HepG2 (cell line): Measurements from ENCODE around the gene ARID1A. TPM values are rescaled to one million over a fixed set of nuclear protein-coding genes. Genes with fewer than 3 reads are reported as not detected.

Experiments used
- AGO1 ChIP-seq: fragments of 200-400 bp; formaldehyde crosslinking; IDR thresholded peaks from 2 replicates; pipeline ENCODE4 v1.6.1; 2017; ENCODE audit warnings: mild to moderate bottlenecking, low read depth, low read length, moderate library complexity; ENCODE audit not compliant: poor library complexity, severe bottlenecking
- AGO2 ChIP-seq: fragments of 200-400 bp; formaldehyde crosslinking; optimal IDR thresholded peaks from 2 replicates; pipeline ENCODE3; 2017; ENCODE audit warnings: mild to moderate bottlenecking, low read depth, low read length, moderate library complexity
- MYC ChIP-seq: sonication (generic); formaldehyde crosslinking; IDR thresholded peaks from 2 replicates; pipeline ENCODE4 v1.9.0; 2021; ENCODE audit warnings: missing genetic modification reagents, borderline replicate concordance
- NFKBIZ ChIP-seq: IDR thresholded peaks from 2 replicates; pipeline ENCODE4 v1.6.1; 2018; ENCODE audit warnings: missing genetic modification reagents, missing compliant biosample characterization
- SNRNP70 ChIP-seq: fragments of 200-400 bp; formaldehyde crosslinking; IDR thresholded peaks from 2 replicates; pipeline ENCODE4 v1.6.1; 2017; ENCODE audit warnings: mild to moderate bottlenecking, low read depth, low read length, moderate library complexity
- TAF1 ChIP-seq: sonication (generic); formaldehyde crosslinking; IDR thresholded peaks from 2 replicates; pipeline ENCODE4 v1.4.0; 2020; ENCODE audit warnings: missing genetic modification reagents
- TGIF2 ChIP-seq: IDR thresholded peaks from 2 replicates; pipeline ENCODE4 v1.6.1; 2016; ENCODE audit warnings: control low read depth, missing compliant biosample characterization
- TOPORS ChIP-seq: sonication (generic); formaldehyde crosslinking; IDR thresholded peaks from 2 replicates; pipeline ENCODE4 v1.8.0; 2023; ENCODE audit warnings: mild to moderate bottlenecking, missing genetic modification reagents
- ZFY ChIP-seq: sonication (generic); formaldehyde crosslinking; IDR thresholded peaks from 2 replicates; pipeline ENCODE4 v1.4.0; 2020; ENCODE audit warnings: missing genetic modification reagents
- ZNF234 ChIP-seq: sonication (generic); formaldehyde crosslinking; conservative IDR thresholded peaks from 2 replicates; pipeline ENCODE4 v1.5.1; 2020; ENCODE audit warnings: mild to moderate bottlenecking, missing genetic modification reagents
- ZNF274 ChIP-seq: sonication (generic); formaldehyde crosslinking; IDR thresholded peaks from 2 replicates; pipeline ENCODE4 v1.5.1; 2020; ENCODE audit warnings: mild to moderate bottlenecking, missing genetic modification reagents
- ZNF430 ChIP-seq: sonication (generic); formaldehyde crosslinking; IDR thresholded peaks from 2 replicates; pipeline ENCODE4 v1.9.0; 2021; ENCODE audit warnings: mild to moderate bottlenecking, missing genetic modification reagents
- ZNF709 ChIP-seq: sonication (generic); formaldehyde crosslinking; IDR thresholded peaks from 2 replicates; pipeline ENCODE4 v1.5.0; 2020; ENCODE audit warnings: mild to moderate bottlenecking, missing genetic modification reagents
- ZNF746 ChIP-seq: sonication (generic); formaldehyde crosslinking; IDR thresholded peaks from 2 replicates; pipeline ENCODE4 v1.8.0; 2022; ENCODE audit warnings: mild to moderate bottlenecking, missing genetic modification reagents
- ZNF768 ChIP-seq: sonication (generic); formaldehyde crosslinking; IDR thresholded peaks from 2 replicates; pipeline ENCODE4 v1.4.0; 2020; ENCODE audit warnings: missing genetic modification reagents
- polyA plus RNA-seq, 8 experiments: library from polyadenylated mRNA; depleted of rRNA in 3 of 8; stranded (reverse) in 7 of 8; unstranded in 1 of 8; fragments of >200 nt; fragmentation: Illumina TruSeq in 4 of 8; extraction: Trizol in 4 of 8; gene quantifications; 2 replicates each; pipeline versions ENCODE4 v1.2.1 to v1.2.3, GENCODE V29; 2011 to 2016; ENCODE audit warnings: low read depth in 4 of 8, missing spikeins in 1 of 8, mixed read lengths in 1 of 8; ENCODE audit not compliant: insufficient read depth in 1 of 8
- total RNA-seq, 5 experiments: library from RNA; depleted of rRNA; stranded (reverse); fragments of >200 nt; fragmentation: Illumina TruSeq; extraction: Trizol; gene quantifications; 2 replicates each; pipeline ENCODE4 v1.2.3, GENCODE V29; 2016; ENCODE audit warnings: low read depth in 1 of 5
- TF ChIP-seq, protein P1 (sequence below): sonication (generic); formaldehyde crosslinking; IDR thresholded peaks from 2 replicates; pipeline ENCODE4 v1.5.0; 2020; ENCODE audit warnings: mild to moderate bottlenecking, missing genetic modification reagents
- TF ChIP-seq, protein P2 (sequence below): sonication (generic); formaldehyde crosslinking; IDR thresholded peaks from 2 replicates; pipeline ENCODE4 v1.4.0; 2020; ENCODE audit warnings: missing genetic modification reagents
- TF ChIP-seq, protein P3 (sequence below): sonication (generic); formaldehyde crosslinking; IDR thresholded peaks from 2 replicates; pipeline ENCODE4 v1.4.0; 2020; ENCODE audit warnings: mild to moderate bottlenecking, missing genetic modification reagents
- TF ChIP-seq, protein P4 (sequence below): sonication (generic); formaldehyde crosslinking; IDR thresholded peaks from 2 replicates; pipeline ENCODE4 v1.5.1; 2020; ENCODE audit warnings: mild to moderate bottlenecking, missing genetic modification reagents, moderate library complexity

The ARID1A gene
- total and polyA plus RNA-seq, 2 of the 13 experiments (the other 11 are each of a cell fraction or from before 2014, with no cell fraction given): 11.9 to 15.9 TPM

DNA sequence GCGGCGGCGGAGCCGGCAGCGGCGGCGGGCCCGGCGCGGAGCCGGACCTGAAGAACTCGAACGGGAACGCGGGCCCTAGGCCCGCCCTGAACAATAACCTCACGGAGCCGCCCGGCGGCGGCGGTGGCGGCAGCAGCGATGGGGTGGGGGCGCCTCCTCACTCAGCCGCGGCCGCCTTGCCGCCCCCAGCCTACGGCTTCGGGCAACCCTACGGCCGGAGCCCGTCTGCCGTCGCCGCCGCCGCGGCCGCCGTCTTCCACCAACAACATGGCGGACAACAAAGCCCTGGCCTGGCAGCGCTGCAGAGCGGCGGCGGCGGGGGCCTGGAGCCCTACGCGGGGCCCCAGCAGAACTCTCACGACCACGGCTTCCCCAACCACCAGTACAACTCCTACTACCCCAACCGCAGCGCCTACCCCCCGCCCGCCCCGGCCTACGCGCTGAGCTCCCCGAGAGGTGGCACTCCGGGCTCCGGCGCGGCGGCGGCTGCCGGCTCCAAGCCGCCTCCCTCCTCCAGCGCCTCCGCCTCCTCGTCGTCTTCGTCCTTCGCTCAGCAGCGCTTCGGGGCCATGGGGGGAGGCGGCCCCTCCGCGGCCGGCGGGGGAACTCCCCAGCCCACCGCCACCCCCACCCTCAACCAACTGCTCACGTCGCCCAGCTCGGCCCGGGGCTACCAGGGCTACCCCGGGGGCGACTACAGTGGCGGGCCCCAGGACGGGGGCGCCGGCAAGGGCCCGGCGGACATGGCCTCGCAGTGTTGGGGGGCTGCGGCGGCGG, 1.0 kb downstream of the ARID1A start (continued):
- TF ChIP-seq, protein P1, sequence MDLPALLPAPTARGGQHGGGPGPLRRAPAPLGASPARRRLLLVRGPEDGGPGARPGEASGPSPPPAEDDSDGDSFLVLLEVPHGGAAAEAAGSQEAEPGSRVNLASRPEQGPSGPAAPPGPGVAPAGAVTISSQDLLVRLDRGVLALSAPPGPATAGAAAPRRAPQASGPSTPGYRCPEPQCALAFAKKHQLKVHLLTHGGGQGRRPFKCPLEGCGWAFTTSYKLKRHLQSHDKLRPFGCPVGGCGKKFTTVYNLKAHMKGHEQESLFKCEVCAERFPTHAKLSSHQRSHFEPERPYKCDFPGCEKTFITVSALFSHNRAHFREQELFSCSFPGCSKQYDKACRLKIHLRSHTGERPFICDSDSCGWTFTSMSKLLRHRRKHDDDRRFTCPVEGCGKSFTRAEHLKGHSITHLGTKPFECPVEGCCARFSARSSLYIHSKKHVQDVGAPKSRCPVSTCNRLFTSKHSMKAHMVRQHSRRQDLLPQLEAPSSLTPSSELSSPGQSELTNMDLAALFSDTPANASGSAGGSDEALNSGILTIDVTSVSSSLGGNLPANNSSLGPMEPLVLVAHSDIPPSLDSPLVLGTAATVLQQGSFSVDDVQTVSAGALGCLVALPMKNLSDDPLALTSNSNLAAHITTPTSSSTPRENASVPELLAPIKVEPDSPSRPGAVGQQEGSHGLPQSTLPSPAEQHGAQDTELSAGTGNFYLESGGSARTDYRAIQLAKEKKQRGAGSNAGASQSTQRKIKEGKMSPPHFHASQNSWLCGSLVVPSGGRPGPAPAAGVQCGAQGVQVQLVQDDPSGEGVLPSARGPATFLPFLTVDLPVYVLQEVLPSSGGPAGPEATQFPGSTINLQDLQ (CRISPR knock-in tag): peak; percentile 6; the same call in 1 of the 2 replicates
- peak; percentile 88 for TF ChIP-seq AGO2
- TF ChIP-seq ZFY (CRISPR knock-in tag): peak; percentile 60
- TF ChIP-seq, protein P2, sequence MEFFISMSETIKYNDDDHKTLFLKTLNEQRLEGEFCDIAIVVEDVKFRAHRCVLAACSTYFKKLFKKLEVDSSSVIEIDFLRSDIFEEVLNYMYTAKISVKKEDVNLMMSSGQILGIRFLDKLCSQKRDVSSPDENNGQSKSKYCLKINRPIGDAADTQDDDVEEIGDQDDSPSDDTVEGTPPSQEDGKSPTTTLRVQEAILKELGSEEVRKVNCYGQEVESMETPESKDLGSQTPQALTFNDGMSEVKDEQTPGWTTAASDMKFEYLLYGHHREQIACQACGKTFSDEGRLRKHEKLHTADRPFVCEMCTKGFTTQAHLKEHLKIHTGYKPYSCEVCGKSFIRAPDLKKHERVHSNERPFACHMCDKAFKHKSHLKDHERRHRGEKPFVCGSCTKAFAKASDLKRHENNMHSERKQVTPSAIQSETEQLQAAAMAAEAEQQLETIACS (CRISPR knock-in tag): no peak
- TF ChIP-seq ZNF709: peak; percentile 61; the same call in 1 of the 2 replicates
- TF ChIP-seq ZNF430 (CRISPR knock-in tag): no peak
- TF ChIP-seq, protein P3, sequence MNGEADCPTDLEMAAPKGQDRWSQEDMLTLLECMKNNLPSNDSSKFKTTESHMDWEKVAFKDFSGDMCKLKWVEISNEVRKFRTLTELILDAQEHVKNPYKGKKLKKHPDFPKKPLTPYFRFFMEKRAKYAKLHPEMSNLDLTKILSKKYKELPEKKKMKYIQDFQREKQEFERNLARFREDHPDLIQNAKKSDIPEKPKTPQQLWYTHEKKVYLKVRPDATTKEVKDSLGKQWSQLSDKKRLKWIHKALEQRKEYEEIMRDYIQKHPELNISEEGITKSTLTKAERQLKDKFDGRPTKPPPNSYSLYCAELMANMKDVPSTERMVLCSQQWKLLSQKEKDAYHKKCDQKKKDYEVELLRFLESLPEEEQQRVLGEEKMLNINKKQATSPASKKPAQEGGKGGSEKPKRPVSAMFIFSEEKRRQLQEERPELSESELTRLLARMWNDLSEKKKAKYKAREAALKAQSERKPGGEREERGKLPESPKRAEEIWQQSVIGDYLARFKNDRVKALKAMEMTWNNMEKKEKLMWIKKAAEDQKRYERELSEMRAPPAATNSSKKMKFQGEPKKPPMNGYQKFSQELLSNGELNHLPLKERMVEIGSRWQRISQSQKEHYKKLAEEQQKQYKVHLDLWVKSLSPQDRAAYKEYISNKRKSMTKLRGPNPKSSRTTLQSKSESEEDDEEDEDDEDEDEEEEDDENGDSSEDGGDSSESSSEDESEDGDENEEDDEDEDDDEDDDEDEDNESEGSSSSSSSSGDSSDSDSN (CRISPR knock-in tag): peak; percentile 54; the same call in 1 of the 2 replicates
- 0 out of 2 replicates have a peak, but pooled peaks have one; percentile 33 for TF ChIP-seq ZNF234 (CRISPR knock-in tag)
- TF ChIP-seq MYC (CRISPR knock-in tag): peak; percentile 53; the same call in 1 of the 2 replicates
- TF ChIP-seq ZNF746 (CRISPR knock-in tag): no peak
- TF ChIP-seq TAF1 (CRISPR knock-in tag): no peak; the same call in 1 of the 2 replicates
- no peak for TF ChIP-seq SNRNP70
- TF ChIP-seq ZNF274 (CRISPR knock-in tag): 0 out of 2 replicates have a peak, but pooled peaks have one; percentile 41
- peak; percentile 12; the same call in 1 of the 2 replicates for TF ChIP-seq ZNF768 (CRISPR knock-in tag)
- TF ChIP-seq TOPORS (CRISPR knock-in tag): no peak
- TF ChIP-seq TGIF2: no peak
- TF ChIP-seq NFKBIZ (CRISPR knock-in tag): no peak
- TF ChIP-seq, protein P4, sequence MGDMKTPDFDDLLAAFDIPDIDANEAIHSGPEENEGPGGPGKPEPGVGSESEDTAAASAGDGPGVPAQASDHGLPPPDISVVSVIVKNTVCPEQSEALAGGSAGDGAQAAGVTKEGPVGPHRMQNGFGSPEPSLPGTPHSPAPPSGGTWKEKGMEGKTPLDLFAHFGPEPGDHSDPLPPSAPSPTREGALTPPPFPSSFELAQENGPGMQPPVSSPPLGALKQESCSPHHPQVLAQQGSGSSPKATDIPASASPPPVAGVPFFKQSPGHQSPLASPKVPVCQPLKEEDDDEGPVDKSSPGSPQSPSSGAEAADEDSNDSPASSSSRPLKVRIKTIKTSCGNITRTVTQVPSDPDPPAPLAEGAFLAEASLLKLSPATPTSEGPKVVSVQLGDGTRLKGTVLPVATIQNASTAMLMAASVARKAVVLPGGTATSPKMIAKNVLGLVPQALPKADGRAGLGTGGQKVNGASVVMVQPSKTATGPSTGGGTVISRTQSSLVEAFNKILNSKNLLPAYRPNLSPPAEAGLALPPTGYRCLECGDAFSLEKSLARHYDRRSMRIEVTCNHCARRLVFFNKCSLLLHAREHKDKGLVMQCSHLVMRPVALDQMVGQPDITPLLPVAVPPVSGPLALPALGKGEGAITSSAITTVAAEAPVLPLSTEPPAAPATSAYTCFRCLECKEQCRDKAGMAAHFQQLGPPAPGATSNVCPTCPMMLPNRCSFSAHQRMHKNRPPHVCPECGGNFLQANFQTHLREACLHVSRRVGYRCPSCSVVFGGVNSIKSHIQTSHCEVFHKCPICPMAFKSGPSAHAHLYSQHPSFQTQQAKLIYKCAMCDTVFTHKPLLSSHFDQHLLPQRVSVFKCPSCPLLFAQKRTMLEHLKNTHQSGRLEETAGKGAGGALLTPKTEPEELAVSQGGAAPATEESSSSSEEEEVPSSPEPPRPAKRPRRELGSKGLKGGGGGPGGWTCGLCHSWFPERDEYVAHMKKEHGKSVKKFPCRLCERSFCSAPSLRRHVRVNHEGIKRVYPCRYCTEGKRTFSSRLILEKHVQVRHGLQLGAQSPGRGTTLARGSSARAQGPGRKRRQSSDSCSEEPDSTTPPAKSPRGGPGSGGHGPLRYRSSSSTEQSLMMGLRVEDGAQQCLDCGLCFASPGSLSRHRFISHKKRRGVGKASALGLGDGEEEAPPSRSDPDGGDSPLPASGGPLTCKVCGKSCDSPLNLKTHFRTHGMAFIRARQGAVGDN (CRISPR knock-in tag): peak; percentile 54
- peak; percentile 60 for TF ChIP-seq AGO1
